IPS-15b (cell line): ENCODE data around the gene GRIK1.

Experiments
- H3K27me3 ChIP-seq: one replicate; pipeline ENCODE4 v1.6.1; 2013; ENCODE audit warnings: low read length; ENCODE audit not compliant: control insufficient read depth, insufficient read depth
- H3K36me3 ChIP-seq: one replicate; pipeline ENCODE4 v1.6.1; 2013; ENCODE audit warnings: low read length; ENCODE audit not compliant: control insufficient read depth, insufficient read depth
- H3K4me1 ChIP-seq: one replicate; pipeline ENCODE4 v1.6.1; 2013; ENCODE audit warnings: mild to moderate bottlenecking, low read length; ENCODE audit not compliant: control insufficient read depth, insufficient read depth
- H3K4me3 ChIP-seq: one replicate; pipeline ENCODE4 v1.5.1; 2013; ENCODE audit warnings: low read depth, low read length
- H3K9ac ChIP-seq: one replicate; pipeline ENCODE4 v1.6.1; 2013; ENCODE audit warnings: low read depth, mild to moderate bottlenecking, low read length
- H3K9me3 ChIP-seq: one replicate; pipeline ENCODE4 v1.6.1; 2013; ENCODE audit warnings: mild to moderate bottlenecking, low read length; ENCODE audit not compliant: control insufficient read depth, insufficient read depth

Gene GRIK1

GRCh38 chr21:29506947-29507346 lies 432.8 kb downstream of the GRIK1 start:
- Histone ChIP-seq H3K4me1 (no peaks in the 10 kb centered on the region), H3K27me3 (no peaks in the 10 kb centered on the region), H3K9me3 (no peaks in the 10 kb centered on the region), H3K4me3 (no peak overlapping the region), H3K36me3 (no peaks in the 10 kb centered on the region), H3K9ac (no peak overlapping the region)

DNA sequence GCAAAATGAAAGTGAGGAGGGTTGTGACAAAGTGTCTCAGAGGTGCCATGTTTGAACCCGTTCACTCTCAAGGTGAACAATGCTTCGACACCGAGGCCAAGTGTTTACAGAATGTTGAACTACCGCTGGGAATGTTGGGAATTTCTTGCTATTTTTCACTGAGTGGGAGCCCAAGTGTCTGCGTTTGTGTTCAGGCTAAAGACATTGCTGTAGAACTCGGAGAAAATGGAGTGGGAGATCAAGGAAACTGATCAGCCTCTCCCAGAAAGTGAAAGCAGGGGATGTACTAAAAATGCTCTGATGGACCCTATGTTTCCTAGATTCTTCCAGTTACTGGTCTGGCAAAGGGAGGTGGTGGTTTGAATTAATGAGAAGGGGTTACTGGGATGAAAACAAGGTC lies 433.6 kb downstream of the GRIK1 start:
- Histone ChIP-seq H3K36me3 (no peaks in the 10 kb centered on the region), H3K4me1 (no peaks in the 10 kb centered on the region), H3K27me3 (no peaks in the 10 kb centered on the region), H3K4me3 (no peak overlapping the region), H3K9me3 (no peaks in the 10 kb centered on the region), H3K9ac (no peak overlapping the region)

- H3K27me3 ChIP-seq, result no peaks in the 10 kb centered on the region
- no peak overlapping the region for H3K9ac ChIP-seq
- no peaks in the 10 kb centered on the region for H3K4me1 ChIP-seq
- no peak overlapping the region for H3K4me3 ChIP-seq
- H3K36me3 ChIP-seq, result no peaks in the 10 kb centered on the region
- no peaks in the 10 kb centered on the region for H3K9me3 ChIP-seq
Measured at GRCh38 chr21:29504751-29505321, 435.0 kb downstream of the GRIK1 start.

DNA sequence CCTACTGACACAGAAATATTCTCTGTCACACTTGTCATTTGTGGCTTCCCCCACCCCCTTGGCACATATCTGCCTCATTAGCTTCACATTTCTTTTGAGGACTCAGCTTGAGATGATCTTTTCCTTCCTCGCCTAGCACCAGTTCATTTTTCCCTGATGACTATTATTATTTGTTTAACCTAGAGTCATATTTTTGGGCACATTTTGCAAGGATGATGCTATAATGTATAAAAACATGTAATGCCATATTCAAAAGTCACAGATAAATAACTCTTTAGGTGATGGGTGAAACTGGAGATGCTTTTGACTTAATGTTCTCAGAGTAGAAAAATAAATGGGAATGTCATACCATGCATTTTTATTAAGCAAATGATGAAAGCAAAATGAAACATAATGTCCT lies 438.3 kb downstream of the GRIK1 start:
- no peaks in the 10 kb centered on the region for H3K36me3 ChIP-seq
- no peaks in the 10 kb centered on the region for H3K27me3 ChIP-seq
- no peaks in the 10 kb centered on the region for H3K4me1 ChIP-seq
- no peaks in the 10 kb centered on the region for H3K9me3 ChIP-seq
- H3K4me3 ChIP-seq, result no peak overlapping the region
- H3K9ac ChIP-seq, result no peak overlapping the region

GRCh38 chr21:29499734-29500343 lies 440.0 kb downstream of the GRIK1 start:
- Histone ChIP-seq H3K36me3 (no peaks in the 10 kb centered on the region), H3K4me1 (no peaks in the 10 kb centered on the region), H3K9ac (no peak overlapping the region), H3K9me3 (no peaks in the 10 kb centered on the region), H3K4me3 (no peak overlapping the region), H3K27me3 (no peaks in the 10 kb centered on the region)

DNA sequence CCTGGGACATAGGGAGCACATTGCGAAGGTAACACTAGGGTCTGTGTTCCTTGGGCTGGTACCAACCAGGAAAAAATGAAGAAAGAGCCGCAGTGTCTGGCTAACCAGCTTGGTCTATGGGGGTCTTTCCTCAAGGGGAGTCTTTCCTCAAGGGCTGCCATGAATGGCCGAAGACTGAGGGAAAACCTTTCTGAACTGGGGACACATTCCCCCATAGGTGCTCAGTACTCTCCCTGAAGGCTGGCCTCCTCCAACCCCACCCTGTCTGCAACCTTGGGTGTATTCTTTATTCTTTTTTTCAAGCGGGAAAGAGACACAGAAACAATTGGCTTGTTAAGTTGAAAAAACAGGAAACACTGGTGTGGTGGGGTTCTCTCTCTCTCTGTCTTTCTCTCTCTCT lies 440.6 kb downstream of the GRIK1 start:
- Histone ChIP-seq H3K27me3 (no peaks in the 10 kb centered on the region), H3K4me3 (no peak overlapping the region), H3K4me1 (no peaks in the 10 kb centered on the region), H3K36me3 (no peaks in the 10 kb centered on the region), H3K9me3 (no peaks in the 10 kb centered on the region), H3K9ac (no peak overlapping the region)

- H3K4me3 ChIP-seq, result no peak overlapping the region
- no peaks in the 10 kb centered on the region for H3K36me3 ChIP-seq
- no peaks in the 10 kb centered on the region for H3K4me1 ChIP-seq
- H3K9ac ChIP-seq, result no peak overlapping the region
- no peaks in the 10 kb centered on the region for H3K9me3 ChIP-seq
- H3K27me3 ChIP-seq, result no peaks in the 10 kb centered on the region
Measured at GRCh38 chr21:29496337-29496736, 443.5 kb downstream of the GRIK1 start.

- H3K4me3 ChIP-seq, result no peak overlapping the region
- no peaks in the 10 kb centered on the region for H3K9me3 ChIP-seq
- H3K9ac ChIP-seq, result no peak overlapping the region
- no peaks in the 10 kb centered on the region for H3K36me3 ChIP-seq
- peaks cover 19% of the 10 kb centered on the region for H3K4me1 ChIP-seq
- H3K27me3 ChIP-seq, result no peaks in the 10 kb centered on the region
Measured at GRCh38 chr21:29490016-29490415, 449.8 kb downstream of the GRIK1 start.

GRCh38 chr21:29487154-29487553 lies 452.6 kb downstream of the GRIK1 start:
- no peak overlapping the region for H3K9ac ChIP-seq
- no peaks in the 10 kb centered on the region for H3K27me3 ChIP-seq
- H3K4me3 ChIP-seq, result no peak overlapping the region
- H3K36me3 ChIP-seq, result no peaks in the 10 kb centered on the region
- H3K9me3 ChIP-seq, result no peaks in the 10 kb centered on the region
- peaks cover 19% of the 10 kb centered on the region for H3K4me1 ChIP-seq
